Midbrain (tissue), 1 donor: ENCODE results near the gene PARP6.
"Not testable (repeated sequence)": the region's sequence is repeated elsewhere in the genome, so short reads cannot be mapped to it uniquely, and the experiment has no call there.

Experiments used
- DNase-seq: peaks from one replicate; lab custom pipeline; 2025; lab: John Stamatoyannopoulos, UW

Gene PARP6

DNA sequence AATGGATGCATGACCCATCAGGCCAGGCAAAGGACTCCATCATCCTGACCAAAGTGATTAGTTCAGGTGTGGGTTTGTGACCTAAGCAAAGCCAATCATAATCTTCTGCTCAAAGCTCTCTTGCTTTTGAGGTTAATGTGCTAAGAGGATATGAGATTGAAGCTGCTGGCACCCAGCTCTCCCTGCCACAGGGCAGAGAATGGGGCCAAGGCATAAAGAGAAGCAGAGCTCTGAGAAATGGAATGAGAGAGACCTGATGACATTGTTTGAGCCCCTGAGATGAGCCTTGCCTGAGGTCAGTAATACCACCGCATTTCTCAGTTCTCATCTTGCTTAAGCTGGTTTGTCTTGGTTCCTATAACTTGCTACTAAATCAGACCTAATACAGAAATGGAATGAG, 6.4 kb upstream of the PARP6 start:
- no peak for DNase-seq

DNA sequence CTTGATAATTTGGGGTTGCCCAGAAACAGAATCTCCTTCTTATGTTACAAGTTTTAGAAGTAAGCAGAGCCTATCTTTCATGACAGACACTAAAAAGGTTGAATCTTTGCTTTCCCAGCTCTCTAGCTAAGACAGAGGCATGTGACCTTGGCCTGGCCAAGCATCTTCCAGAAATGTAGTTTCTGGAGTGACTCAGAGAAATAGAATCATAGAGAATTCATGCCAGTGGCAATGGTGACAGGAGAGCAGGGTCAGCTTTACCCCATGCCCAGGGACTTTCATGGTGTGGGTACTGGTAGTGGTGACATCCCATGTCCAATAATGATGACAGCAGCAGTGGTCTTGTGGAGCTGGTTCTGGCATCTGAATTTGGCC, 4.0 kb upstream of the PARP6 start:
- DNase-seq, result no peak

DNA sequence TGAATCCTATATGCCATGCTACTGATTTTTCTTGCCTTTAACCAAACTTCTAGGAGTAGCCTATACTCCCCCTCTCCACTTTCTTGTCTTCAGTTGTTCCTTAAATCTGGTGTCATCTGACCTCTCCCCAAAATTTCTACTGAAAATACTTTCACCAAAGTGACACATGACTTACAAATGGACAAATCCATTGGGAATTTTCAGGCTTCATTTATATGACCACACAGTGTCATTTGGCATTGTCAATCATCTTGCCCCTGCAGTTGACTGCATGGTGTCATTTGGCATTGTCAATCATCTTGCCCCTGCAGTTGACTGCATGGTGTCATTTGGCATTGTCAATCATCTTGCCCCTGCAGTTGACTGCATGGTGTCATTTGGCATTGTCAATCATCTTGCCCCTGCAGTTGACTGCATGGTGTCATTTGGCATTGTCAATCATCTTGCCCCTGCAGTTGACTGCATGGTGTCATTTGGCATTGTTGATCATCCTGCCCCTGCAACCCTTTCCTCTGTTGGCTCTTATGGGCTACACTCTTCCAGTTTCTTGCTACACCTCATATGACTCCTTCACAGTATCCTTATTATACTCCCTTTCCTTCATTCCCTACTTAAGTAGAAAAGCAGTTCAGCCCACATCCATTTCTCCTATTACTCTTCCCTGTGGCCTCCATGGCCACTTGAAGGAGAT, 3.4 kb upstream of the PARP6 start:
- not testable (repeated sequence) for DNase-seq

DNA sequence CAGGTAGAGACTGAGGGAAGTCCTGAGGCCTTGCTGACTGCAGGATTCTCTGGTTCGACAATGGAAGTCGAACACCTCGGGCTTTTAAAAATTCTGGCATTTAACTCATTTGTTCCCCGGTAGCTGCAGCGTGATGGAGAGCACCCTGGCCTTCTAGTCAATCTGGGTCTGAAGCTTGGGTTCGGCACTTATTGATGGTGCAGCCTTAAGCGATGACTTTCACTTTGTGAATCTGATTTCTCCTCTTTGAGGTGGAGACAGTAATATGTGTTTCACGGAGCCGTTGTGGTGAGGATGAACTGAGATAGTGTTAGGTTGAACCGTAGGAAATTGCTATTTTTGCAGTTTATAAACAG, 621 bp upstream of the PARP6 start:
- DNase-seq, result no peak

DNA sequence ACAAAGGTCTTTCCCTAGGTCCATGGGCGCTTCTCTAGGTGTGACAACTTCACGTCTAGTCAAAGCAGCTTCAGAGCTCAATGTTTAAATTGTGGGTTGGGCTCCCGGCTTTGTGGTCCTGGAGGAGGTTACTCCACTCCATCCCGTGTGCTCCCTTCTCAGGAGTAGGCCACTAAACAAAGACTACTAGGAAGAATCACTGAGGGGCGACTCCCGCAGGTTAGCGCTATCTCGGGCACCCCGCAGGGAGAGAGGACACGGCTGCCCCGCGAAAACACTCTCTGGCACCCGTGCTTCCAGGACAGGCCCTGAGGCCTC, 500 bp downstream of the PARP6 start:
- no peak for DNase-seq

DNA sequence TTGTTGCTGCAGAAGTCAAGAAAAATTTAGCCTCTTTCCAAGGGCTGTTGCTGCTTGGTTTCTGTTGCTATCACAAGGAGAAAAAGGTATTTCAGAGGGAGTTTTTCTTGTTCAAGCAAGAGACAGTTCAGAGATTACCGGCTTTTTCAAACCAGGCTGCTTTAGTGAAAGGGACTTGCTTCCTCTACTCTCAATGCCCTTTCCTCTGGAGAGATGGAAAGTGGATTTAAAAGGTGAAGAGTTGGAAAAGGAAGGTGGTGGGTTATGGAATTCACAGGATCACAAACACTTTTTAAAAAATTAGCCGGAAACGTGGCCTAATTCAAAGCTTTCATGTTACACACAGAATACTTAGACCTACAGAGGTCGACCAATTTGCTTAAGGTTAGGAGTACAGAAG, 1.1 kb downstream of the PARP6 start:
- no peak for DNase-seq

DNA sequence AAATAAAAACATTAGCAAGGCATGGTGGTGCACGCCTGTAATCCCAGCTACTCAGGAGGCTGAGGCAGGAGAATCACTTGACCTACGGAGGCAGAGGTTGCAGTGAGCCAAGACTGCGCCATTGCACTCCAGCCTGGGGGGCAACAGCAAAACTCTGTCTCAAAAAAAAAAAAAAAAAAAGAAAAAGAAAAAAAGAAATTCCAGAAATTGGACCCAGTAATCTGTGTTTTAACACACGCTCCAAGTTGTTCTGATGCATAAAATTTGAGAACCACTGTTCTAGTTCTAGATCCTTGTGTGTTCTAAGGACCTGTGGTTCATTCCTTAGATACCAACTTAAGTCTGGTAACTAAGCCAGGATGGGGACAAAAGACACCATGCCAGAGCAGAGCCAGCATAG, 2.6 kb downstream of the PARP6 start:
- DNase-seq, result no peak

DNA sequence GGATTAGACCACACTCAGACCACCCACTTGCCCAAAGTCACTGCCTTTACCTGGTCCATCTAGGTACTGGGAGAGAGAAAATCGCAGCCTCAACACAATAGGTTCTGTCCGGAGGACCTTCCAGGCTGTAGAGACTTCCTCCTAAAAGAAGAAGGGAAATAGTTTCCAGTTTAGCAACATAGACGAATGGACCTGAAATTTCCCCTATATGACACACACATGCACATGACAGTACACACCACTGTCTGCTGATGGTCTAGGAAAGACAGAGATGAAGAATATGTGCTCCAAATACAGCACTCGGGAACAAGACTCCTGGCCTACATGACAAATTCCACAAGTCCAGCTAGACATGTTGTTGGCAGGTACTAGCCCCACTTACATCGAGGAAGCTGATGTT, 7.3 kb downstream of the PARP6 start:
- no peak for DNase-seq

DNA sequence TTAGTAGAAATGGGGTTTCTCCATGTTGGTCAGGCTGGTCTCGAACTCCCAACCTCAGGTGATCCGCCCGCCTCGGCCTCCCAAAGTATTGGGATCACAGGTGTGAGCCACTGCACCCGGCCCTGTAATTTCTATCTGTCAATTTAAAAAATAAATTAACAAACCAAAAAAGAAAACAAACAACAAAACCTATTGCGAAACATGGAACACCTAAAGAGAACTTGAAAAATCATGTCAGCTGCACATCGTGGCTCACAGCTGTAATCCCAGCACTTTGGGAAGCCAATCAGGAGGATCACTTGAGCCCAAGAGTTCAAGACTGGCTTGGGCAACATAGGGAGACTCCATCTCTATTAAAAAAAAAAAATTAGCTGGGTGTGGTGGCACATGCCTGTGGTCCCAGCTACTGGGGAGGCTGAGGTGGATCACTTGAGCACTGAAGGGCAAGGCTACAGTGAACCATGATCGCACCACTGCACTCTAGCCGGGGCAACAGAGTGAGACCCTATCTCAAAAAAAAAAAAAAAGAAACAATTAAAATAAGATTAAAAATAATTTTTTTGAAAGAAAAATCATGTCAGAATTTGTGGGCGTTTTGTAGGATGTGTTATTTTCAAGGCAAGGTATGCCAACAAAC, 19.6 kb downstream of the PARP6 start:
- no peak for DNase-seq

DNA sequence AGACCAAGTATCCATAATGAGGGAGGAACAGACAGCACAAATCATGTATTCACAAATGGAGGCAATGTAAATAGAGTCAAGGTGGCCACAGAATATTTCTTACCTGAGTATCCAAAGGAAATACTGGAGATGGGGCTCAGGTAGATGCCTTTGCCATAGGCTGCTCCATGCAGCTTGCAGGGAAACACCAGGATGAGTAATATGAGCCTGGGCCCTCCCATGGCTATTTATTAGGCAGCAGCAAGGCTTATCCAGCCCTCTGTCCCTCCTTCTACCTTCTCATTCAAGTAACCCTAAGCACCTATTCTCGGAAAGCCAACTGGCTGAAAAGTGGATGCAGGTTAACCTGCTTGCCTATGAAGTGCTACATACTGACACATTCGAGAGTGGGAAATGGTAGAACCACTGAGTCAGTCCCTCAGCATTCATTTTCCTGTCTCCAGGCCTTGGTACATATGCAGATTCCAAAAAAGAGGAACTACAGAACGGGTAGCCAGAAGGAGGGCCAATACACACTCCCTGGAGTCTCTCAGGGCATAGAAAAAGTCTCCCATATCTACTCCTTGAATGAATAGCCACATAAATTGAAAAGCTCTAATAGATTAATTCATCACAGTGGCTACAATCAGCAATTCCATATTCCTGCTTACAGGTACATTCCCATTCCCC, 23.1 kb downstream of the PARP6 start:
- no peak for DNase-seq

DNA sequence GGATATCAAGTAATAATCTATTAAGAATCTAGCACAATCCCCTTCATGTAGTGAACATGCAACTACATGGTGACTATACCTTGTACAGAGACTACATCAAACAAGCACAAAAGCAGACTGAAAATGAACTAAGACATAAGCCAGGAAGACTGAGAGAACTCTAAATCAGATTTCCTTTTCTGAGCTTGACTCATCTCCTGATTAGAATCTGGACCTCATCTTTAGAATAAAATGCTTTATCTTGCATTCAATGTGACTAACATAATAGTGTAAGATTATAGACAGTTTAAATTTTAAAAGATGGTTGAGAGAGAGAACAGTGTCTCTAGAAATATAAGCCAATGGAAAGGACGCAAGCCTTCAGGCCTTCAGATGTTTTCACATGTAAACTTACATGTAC, 23.8 kb downstream of the PARP6 start:
- DNase-seq, result no peak

DNA sequence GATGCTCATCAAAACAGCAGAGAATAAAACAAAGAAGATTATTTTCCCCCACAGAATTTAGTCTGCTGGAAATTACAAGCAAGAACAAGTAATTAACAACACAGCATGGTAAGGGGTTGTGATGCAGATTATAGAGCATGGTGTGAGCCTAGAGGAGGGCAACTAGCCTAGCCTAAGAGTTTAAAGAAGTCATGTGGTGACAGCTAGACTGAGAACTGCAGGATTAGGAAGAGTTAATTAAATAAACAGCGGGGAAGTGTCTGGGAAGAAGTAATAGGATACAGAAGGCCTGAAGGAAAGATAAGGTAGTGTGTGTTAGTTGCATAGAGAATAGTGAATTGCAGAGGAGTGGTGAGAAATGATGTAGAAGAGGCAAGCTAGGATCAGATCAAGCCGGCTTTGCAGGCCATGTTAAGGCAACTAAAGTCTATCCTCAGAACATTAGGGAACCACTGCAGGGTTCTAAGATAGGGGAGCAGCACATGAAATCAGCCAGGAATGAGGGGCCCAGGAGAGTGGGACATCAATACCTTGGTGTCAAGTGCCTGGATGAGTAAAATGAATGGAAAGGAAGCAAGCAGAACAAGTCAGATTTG, 29.5 kb downstream of the PARP6 start:
- DNase-seq, result no peak

DNA sequence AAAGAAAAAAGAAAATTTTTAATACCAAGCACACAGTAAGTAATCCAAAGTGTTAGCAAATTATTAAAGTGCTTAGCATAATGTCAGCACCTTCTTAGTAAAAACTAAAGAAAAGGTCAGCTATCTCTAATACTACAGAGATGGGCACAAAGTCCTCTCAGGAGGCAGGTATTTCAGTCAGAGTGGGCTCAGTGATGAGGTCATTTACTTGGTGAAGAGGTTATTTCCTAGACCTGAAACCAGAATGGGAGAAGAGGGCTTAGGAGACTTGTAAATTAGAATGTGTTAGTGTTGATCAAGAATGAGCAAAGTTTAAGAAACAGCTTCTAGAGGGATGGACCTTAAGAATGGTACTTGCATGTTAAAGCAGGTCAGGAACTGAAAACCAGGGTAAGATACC, 32.7 kb downstream of the PARP6 start:
- no peak for DNase-seq

DNA sequence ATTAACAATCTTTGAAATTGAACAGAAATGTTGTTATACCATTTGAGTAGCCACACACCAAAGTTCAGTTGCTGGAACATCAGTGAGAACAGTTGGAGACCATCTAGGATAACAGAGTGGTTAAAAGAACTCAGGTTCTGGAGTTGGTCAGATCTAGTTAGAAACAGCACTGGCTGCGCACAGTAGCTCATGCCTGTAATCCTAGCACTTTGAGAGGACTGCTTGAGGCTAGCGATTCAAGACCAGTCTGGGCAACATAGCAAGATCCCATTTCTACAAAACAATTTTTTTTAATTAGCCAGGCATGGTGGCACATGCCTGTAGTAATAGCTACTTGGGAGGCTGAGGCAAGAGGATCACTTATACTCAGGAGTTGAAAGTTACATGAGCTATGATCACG, 33.8 kb downstream of the PARP6 start:
- no peak for DNase-seq

DNA sequence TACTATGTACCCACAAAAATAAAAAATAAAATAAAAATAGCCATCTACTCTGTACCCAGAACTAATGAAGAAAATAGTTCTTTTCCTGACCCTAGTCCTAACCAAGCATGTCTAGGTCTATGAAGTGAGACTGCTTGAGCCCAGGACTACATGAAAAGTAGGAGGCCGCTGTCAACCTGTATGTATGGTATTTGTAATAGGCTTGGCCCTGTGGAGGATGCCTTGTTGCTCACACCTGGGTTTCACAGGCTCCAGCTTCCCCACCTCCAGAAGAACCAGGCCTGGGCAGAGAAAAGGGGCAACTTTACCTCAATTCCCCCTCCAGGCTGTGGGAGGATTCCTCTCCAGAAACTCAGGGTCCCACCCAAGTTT, 34.5 kb downstream of the PARP6 start:
- no peak for DNase-seq

DNA sequence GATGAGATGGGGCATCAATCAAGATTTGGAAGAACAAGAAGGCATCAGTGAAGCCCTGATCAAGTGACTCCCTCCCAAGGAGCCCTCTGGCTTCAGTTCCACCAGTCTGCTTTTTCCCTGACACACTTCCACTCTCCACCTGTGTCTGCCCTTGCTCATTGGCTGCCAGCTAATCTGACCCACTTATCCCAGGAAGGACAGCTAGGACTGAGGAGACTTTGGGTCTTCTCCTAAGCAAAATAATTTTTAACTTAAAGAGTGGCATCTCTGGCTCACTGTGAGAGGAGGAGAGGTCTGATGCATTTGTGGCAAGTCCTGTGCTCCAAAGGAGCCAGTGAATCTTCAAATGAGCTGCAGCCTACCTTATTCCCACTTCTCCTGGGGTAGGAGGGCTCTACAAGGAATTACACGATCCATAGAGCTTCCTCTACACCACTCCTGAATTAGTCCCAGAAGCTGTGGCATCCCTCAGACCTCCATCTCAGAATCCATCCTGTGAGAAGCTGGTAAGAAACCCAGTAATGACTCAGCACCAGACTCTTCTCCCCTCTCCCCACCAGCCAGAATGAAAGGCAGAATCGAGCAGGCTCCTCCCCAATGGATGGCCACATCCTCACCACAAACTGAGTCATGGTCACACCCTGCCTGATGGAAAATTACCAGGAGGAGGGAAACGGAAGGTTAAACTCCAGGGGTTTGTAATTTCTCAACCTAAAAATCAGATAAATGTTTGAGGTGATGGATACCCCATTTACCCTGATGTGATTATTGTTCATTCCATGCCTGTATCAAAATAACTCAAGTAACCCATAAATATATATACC, 35.1 kb downstream of the PARP6 start:
- DNase-seq, result no peak

DNA sequence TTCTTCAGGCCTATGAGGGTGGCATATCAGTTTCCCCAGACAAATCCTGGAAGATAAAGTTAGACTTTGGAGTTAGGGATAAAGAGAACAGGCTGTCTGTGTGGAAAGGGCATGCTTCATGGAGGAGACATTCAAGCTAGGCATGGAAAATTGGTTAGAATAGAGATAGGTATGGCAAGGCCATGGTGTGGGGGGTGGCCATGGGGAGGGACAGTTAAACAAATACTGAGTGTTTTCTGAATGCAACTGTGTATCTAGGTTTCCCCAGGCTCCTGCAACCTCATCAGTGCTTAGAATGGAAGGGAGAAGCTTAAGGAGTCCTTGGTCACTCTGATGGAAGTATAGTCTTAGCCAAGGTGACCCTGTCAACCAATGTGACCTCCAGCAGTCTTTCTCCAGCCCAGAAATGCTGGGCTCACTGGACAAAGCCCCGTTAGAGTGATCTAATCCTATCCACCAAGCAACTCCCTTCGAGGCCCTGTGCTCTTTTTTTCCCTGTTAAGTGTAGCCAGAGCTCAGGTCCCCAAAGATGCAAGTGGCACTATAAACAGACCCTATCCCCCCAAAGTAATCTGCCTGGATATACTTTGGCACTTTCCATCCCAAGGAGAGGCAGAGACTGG, 35.9 kb downstream of the PARP6 start:
- no peak for DNase-seq

DNA sequence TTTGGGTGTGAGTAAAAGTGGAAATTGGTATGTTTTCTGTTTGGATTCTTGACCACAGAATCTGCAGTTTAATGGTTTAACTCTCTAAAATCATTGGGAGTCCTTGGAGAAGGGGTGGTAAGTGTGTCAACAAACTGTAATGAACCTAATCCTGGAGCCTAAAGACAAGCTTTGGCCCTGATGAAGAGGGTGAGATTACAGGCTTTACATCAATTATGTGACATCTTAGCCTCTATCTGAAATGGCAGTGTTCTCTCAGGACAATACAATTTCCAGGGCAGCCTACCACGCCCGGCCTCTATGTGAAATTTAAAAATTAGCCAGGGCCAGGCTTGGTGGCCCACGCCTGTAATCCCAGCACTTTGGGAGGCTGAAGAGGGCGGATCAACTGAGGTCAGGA, 37.1 kb downstream of the PARP6 start:
- DNase-seq, result no peak

DNA sequence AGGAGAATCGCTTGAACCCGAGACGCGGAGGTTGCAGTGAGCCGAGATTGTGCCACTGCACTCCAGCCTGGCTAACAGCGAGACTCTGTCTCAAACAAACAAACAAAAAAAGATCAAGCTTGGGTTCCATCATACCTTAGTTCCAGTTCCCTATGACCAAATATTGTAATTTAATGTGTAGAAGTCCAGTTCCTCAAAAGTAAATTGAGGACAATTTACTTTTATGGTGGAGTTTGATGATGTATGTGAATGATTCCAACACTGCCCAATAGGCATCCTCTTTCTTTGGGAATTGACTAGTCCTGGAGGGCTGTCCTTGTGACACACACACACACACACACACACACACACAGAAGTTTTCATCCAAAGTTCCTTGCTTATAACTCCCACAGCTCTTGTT, 38.6 kb downstream of the PARP6 start:
- no peak for DNase-seq

DNA sequence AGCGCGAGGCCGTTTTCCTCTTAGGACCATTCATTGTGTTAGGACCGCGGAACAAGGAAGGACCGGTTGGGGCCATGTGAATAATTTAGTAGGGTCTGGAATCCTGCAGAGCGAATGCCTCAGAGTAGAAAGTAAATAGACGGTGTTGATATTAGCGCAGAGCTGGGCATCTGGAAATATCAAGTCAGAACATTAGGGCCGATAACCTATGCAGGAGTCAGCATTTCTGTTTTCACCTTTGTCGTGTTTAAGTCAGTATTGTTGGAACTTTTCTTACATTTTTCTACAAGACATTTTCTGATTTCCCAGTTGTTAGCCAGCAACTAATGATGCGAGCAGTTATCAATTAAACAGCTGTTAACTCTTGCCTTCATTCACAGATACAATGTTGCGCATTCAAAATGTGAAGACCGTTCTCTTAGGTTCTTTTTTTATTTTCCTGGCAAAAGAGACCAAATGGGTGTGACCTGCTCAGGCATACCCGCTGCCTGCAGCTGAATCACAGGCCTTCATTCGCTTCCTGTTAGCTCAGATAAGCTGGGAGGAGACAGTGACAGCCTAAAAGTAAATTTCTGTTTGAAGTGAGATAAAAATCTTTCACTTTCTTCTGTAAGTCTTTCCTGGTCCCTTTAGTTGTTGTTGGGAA, 40.4 kb downstream of the PARP6 start:
- DNase-seq, result no peak

DNA sequence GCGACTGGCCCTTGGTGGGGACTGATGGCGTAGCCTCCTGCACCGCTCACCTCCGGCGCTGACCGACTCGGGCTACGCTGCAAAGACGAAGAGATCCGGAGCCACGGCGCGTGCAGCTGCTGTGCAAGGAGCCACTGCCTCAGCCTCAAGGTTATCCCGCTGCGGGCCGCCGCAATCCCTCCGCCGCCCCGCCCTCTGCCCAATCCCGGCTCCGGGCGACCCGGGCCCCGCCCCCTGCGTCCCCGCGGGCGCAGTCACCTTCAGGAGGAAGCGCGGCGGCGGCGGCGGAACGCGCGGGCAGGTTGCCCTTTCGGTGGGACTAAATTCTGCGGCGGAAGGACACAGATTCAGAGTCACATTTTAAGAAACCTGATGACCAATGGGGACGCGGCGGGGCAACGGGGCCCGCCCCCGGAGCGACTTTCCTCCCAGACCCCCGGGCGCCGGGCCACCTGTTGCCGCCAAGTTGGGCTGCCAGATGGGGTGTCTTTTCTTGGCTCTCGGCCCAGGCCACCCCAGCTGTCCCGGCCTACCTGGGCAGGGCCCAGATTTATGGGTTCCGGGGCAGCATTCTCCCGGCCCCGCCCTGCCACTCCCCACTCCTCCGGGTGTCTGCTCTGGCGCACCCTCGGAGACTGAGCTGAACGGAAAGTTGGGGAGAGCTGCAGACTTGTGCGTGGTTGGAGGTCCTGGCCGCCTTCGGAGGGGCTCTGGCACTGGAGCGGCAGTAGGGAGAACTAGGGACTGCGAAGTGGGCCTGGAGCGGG, 41.1 kb downstream of the PARP6 start, which contains the start of gene PKM:
PKM (minus strand) TSS at position 125 of the 767 bp plus-strand sequence. CDS start 12,093 bp downstream, outside the sequence.
- DNase-seq, result peak; percentile 87
